ENCODE measurements around the gene NINJ2.
"Not testable (repeated sequence)": the region's sequence is repeated elsewhere in the genome, so short reads cannot be mapped to it uniquely, and the experiment has no call there.

The NINJ2 gene, protein sequence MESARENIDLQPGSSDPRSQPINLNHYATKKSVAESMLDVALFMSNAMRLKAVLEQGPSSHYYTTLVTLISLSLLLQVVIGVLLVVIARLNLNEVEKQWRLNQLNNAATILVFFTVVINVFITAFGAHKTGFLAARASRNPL

GRCh38 chr12:663293-663871, at the start of gene NINJ2:
TSS of gene NINJ2 (minus strand) at chr12:663445. CDS start at chr12:663360, 85 bp downstream.
- DNase-seq, result peak in 16 of 58 donors; percentile 8 to 66 (median 45)

- DNase-seq, result peak in 36 of 58 donors; percentile 9 to 77 (median 32)
These were observed 49.1 kb upstream of the NINJ2 start for GRCh38 chr12:712172-712863.

GRCh38 chr12:709455-710020, 46.3 kb upstream of the NINJ2 start:
- DNase-seq, result no peak

- DNase-seq, result not testable (repeated sequence)
These were observed 44.8 kb upstream of the NINJ2 start for GRCh38 chr12:708084-708483.

DNA sequence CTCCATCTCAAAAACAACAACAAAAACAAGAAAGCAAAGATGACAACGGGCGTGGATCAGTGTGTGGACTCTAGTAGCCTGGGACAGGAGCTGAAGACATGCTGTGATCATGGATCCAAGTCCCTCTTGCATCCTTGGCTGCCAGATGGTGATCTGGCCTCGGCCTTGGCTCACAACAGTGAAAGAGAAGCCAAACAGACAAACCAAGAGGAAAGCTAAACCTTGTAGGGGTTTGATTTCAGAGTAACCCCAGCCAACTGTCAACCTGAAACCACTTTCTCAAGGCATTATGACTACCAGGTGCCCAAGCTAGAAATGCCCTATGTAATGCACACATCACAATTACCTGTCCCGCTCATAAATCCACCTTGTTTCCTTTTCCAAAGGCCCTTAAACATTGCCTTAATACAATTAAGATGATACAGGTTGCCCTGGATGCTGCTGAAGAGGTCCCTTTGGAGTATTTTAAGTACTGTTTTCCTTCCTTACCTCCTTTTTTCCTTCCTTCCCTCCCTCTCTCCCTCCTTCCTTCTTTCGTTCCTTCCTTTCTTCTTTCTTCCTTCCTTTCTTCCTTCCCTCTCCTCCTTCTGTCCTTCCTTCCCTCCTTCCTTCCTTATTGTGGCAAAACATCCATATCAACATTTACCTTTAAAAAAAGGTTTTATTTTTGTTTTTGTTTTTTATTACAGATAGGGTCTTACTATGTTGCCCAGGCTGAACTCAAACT, 41.4 kb upstream of the NINJ2 start:
- DNase-seq, result no peak

DNA sequence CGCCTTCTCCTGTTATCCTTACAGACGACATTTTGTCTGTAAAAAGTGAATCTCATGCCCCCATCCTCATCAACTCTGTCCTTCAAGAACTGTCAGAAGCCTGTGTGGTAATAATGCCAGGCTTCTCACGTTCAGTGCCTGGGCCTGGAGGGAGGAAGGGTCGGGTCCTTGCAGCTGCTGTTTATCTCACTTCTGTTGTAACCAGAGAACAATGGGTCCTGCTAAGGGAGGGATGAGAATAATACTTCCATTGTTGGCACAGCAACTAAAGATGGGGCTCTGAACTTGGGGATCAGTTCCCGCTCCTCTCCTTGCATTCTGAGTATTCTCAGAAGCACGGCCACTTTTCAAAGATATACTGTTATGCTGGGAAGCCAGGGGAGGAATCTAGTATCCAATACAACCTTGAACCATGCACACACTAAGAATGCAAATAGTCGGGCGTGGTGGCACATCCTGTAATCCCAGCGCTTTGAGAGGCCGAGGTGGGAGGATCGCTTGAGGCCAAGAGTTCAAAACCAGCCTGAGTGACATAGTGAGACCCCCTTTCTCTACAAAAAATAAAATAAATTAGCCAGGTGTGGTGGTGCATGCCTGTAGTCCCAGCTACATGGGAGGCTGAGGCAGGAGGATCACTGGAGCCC, 38.8 kb upstream of the NINJ2 start:
- peak in 44 of 58 donors; percentile 7 to 91 (median 56) for DNase-seq

GRCh38 chr12:700016-700415, 36.8 kb upstream of the NINJ2 start:
- DNase-seq, result no peak

- not testable (repeated sequence) for DNase-seq
These were observed 35.0 kb upstream of the NINJ2 start for GRCh38 chr12:698222-698621.

GRCh38 chr12:697481-697880, 34.2 kb upstream of the NINJ2 start:
- no peak for DNase-seq

DNA sequence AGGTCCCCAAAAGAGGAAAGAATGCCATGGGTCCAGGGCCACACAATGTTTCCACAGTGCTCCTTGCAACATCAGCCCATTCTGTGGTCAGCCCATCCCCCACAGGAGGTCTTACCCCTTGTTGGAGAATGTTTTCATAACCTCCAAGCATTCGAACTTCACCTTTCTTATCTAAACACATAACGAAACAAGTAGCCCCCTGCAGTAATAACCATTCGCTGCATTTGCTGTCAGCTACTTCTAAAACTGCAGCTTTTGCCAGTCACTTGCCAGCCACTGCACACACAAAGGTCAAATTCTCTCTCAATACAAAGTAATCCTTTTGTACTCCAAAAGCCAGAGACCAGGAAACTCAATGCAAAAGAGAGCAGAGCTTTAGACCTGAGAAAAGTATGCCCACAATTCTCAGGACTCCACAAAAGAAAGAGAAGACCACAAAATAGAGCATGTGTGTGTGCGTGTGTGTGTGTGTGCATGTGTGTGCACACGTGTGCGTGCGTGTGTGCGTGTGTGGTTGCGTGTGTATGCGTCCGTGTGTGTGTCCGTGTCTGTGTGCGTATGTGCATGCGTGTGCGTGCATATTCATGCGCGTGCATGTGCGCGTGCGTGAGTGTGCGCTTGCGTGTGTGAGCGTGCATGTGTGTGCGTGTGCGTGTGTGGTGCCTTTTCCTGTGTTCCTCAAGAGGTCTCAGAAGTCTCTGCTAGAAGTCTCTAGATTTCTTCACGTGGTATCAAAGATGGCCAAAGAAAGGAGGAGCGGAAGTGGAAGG, 31.7 kb upstream of the NINJ2 start:
- DNase-seq, result peak in 2 of 58 donors; percentile 25 to 27

GRCh38 chr12:693934-694533, 30.8 kb upstream of the NINJ2 start:
- DNase-seq, result no peak

DNA sequence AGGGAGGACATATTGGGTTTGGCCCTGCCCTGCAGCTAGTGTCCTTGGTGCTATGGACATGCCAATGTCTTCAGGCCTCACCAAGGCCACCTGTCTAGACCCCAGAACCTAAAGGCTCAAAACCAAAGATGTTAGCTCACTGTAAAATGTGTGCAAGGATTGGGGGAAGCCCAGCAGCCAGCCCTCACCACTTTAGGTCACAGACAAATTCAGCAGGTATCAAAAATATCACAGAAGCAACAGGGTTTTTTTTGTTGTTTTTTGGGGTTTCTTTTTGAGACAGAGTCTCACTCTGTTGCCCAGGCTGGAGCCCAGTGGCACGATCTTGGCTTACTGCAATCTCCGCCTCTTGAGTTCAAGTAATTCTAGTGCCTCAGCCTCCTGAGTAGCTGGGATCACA, 29.0 kb upstream of the NINJ2 start:
- no peak for DNase-seq

DNA sequence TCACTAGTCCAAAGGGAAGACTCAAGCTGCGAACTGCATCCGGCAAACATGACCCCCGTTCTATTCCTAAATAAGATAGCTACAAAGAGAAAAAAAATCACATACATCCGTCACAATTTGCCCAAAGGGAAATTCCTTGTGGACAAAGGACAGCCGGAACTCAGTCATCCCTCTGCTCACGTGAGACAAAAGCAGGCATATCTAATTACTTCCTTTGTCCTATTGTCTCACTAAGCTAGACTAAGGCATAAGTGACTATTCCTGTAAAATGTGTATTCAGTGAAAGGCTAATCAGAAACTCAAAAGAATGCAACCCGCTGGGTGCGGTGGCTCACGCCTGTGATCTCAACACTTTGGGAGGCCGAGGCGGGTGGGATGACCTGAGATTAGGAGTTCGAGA, 27.2 kb upstream of the NINJ2 start:
- DNase-seq, result no peak

DNA sequence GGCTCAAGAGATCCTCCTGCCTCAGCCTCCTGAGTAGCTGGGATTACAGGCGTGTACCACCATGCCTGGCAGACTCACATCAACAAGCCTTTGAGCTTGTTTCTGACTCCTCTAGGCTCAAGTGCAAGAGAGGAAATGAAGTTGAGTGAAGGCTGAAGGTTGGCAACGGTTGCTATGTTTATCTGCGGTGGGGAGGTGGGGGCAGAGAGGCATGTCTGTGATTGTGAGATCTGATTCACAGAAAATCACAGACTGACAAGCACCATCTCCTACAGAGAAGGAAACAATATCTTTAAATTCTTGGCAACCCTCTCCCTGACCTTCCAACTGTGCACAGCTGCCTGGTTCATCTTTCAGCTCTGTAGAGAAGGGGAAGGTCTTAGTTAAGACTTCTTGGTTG, 22.1 kb upstream of the NINJ2 start:
- no peak for DNase-seq

- no peak for DNase-seq
These were observed 21.2 kb upstream of the NINJ2 start for GRCh38 chr12:684416-684815.

DNA sequence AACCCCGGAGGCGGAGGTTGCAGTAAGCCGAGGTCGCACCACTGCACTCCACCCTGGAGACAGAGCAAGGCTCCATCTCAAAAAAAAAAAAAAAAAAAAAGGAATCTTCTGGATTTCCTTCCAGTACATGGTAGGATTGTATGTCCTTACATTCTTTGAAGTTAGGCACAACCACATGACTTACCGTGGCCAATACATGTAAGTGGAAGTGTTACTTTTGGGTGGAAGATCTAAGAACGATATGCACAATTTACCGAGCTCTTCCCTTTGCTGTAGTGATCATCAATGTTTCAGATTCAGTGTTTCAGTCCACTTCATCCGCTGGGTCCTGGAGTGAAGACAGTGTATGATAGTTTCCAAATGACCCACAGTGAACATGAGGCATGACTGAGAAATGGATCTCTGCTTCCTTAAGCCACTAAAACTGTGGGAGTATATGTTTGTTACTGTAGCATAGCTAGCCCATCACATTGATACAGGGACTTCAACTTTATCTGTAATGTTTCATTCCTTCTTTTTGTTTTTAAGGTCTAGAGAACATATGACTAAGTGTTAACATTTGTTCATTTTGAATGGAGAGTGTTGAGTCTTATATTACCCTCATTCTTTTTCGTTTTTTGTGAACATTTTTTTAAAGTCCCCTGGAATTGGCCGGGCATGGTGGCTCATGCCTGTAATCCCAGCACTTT, 18.5 kb upstream of the NINJ2 start:
- DNase-seq, result no peak

DNA sequence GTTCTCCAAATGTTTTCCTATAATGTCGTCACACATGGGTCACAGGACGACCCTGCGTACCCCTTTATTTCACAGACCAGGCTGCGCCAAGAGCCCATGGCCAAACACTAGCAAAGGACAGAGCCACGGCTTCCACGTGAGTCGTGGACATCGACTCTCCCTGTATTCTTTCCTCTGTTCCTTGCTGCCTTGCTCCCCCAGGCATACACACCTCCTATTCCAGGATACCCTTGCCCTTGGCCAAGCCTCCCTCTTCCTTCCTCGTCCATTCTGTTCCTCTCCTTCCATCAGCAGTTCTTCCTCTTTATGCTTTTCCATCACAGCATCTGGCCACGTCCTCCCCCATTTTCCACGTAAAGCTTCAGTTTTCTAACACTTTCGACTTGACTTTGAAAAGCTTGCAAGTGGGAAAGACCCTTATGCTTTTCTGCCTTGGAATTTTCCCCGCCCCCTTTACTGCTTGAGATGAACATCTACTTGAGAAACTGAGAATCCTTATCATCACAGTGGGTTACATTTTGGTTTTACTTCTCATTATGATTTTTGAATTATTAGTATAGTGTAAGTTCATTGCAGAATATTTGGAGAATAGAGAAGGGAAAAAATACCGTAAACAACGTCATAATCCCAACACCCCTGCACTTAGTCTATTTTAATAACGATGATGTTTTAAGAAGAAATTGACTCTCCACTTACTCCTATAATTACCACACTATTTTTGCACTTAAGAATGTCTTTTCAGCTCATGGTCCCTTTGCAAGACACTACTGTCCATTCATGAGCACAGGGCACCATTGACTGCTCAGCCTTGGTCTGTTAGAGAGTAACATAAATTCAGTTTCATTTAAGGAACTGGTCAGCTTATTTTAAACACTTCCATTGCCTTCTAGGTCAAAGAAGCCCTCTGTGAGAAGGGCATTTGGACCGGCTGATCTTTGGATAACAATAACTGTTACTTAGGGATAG, 15.8 kb upstream of the NINJ2 start:
- no peak for DNase-seq

- DNase-seq, result peak in 5 of 58 donors; percentile 11 to 31 (median 18)
These were observed 12.3 kb upstream of the NINJ2 start for GRCh38 chr12:675562-675961.

All from anterior cingulate cortex (tissue), 58 donors.